SK-N-SH treated with all-trans-retinoic acid at 6 μM for 48 hours (cell line): ENCODE measurements around the gene ALDH8A1.

ENCODE experiments used
- ATAC-seq: fragments of 200-7000 bp; cut with Tn5 transposase; 3 replicates; pipeline ENCODE4 v1.9.1; 2020; ENCODE audit warnings: mild to moderate bottlenecking, moderate library complexity
- ARNTL ChIP-seq: fragments of 450-650 bp; formaldehyde crosslinking; IDR thresholded peaks from 2 replicates; pipeline ENCODE4 v1.5.0; 2020; ENCODE audit warnings: low read depth, mild to moderate bottlenecking, moderate library complexity, borderline replicate concordance
- BACH2 ChIP-seq: fragments of 250-450 bp; sonication (Bioruptor Pico); IDR thresholded peaks from 2 replicates; pipeline ENCODE4 v1.9.0; 2021; ENCODE audit warnings: mild to moderate bottlenecking, borderline replicate concordance
- CSDC2 ChIP-seq: fragments of 250-450 bp; sonication (Bioruptor Pico); IDR thresholded peaks from 2 replicates; pipeline ENCODE4 v1.5.0; 2020; ENCODE audit warnings: mild to moderate bottlenecking, moderate library complexity
- ISL1 ChIP-seq: fragments of 250-450 bp; sonication (Bioruptor Pico); IDR thresholded peaks from 2 replicates; pipeline ENCODE4 v2.1.2; 2022; ENCODE audit warnings: mild to moderate bottlenecking, moderate library complexity
- OSR1 ChIP-seq: fragments of 250-450 bp; sonication (Bioruptor Pico); IDR thresholded peaks from 2 replicates; pipeline ENCODE4 v1.8.0; 2022; ENCODE audit warnings: moderate library complexity, mild to moderate bottlenecking, inconsistent platforms
- RARB ChIP-seq: fragments of 250-450 bp; sonication (Bioruptor Pico); IDR thresholded peaks from 2 replicates; pipeline ENCODE4 v1.8.0; 2021; ENCODE audit warnings: mild to moderate bottlenecking, moderate library complexity
- SNAI2 ChIP-seq: fragments of 250-450 bp; sonication (Bioruptor Pico); IDR thresholded peaks from 2 replicates; pipeline ENCODE4 v1.5.0; 2020; ENCODE audit warnings: mild to moderate bottlenecking, moderate library complexity
- ZC3H10 ChIP-seq: fragments of 250-450 bp; sonication (Bioruptor Pico); IDR thresholded peaks from 2 replicates; pipeline ENCODE4 v1.5.1; 2021; ENCODE audit warnings: mild to moderate bottlenecking, moderate library complexity
- ZNF565 ChIP-seq: fragments of 450-650 bp; formaldehyde crosslinking; conservative IDR thresholded peaks from 2 replicates; pipeline ENCODE4 v1.5.0; 2020; ENCODE audit warnings: low read depth, mild to moderate bottlenecking, moderate library complexity
- ZNF70 ChIP-seq: fragments of 450-650 bp; formaldehyde crosslinking; IDR thresholded peaks from 2 replicates; pipeline ENCODE4 v1.5.0; 2020; ENCODE audit warnings: mild to moderate bottlenecking, moderate library complexity
- ZNF8 ChIP-seq: fragments of 450-650 bp; formaldehyde crosslinking; IDR thresholded peaks from 2 replicates; pipeline ENCODE4 v1.5.0; 2020; ENCODE audit warnings: mild to moderate bottlenecking, moderate library complexity
- TF ChIP-seq, protein P1 (sequence below): fragments of 250-450 bp; sonication (Bioruptor Pico); IDR thresholded peaks from 2 replicates; pipeline ENCODE4 v1.8.0; 2021; ENCODE audit warnings: low read depth, mild to moderate bottlenecking, moderate library complexity, borderline replicate concordance
- TF ChIP-seq, protein P2 (sequence below): fragments of 250-450 bp; sonication (Bioruptor Pico); IDR thresholded peaks from 2 replicates; pipeline ENCODE4 v1.5.1; 2021; ENCODE audit warnings: mild to moderate bottlenecking, moderate library complexity
- TF ChIP-seq, protein P3 (sequence below): fragments of 250-450 bp; sonication (Bioruptor Pico); IDR thresholded peaks from 2 replicates; pipeline ENCODE4 v1.8.0; 2020; ENCODE audit warnings: mild to moderate bottlenecking, moderate library complexity, borderline replicate concordance
- TF ChIP-seq, protein P4 (sequence below): fragments of 250-450 bp; sonication (Bioruptor Pico); IDR thresholded peaks from 2 replicates; pipeline ENCODE4 v1.5.0; 2020; ENCODE audit warnings: mild to moderate bottlenecking, moderate library complexity

ALDH8A1 gene

DNA sequence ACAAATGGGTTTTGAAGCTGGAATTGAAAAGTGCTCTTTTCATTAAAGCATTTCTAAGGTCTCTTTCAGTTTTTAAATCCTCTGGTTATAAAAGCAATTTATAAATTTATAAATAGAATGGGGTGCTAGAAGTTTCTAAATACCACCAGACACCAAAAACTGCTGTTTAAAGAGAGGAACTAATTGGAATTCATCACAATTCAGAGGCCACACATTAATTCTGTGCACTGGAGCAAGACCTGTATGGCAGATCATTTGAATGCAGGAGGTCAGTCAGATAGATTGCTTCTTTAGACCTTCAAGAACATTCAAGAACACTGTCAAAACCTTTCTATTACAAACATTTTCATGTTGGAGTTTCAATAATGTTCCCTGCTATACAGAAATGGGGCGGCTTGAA lies 55.1 kb downstream of the ALDH8A1 start (continued):
- TF ChIP-seq ZC3H10 (CRISPR knock-in tag) (no peak), ZNF565 (no peak), ARNTL (CRISPR knock-in tag) (no peak)

DNA sequence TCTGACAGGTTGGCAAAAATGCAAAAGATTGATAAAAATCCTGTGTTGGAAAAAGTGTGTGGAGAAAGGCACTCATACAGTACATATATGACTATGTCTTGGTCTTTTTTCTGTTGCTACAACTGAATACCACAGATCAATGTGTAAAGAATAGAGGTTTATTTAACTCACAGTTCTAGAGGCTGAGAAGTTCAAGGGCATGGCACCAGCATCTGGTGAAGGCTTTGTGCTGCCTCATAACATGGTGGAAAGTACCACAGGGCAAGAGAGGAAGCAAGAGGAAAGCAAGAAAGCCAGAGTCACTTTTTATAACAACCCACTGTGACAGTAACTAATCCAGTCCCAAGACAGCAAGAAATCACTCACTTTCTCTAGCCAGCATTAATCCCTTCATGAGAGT lies 57.5 kb downstream of the ALDH8A1 start:
- ATAC-seq = no peak
- TF ChIP-seq, protein P1, sequence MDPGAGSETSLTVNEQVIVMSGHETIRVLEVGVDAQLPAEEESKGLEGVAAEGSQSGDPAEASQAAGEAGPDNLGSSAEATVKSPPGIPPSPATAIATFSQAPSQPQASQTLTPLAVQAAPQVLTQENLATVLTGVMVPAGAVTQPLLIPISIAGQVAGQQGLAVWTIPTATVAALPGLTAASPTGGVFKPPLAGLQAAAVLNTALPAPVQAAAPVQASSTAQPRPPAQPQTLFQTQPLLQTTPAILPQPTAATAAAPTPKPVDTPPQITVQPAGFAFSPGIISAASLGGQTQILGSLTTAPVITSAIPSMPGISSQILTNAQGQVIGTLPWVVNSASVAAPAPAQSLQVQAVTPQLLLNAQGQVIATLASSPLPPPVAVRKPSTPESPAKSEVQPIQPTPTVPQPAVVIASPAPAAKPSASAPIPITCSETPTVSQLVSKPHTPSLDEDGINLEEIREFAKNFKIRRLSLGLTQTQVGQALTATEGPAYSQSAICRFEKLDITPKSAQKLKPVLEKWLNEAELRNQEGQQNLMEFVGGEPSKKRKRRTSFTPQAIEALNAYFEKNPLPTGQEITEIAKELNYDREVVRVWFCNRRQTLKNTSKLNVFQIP (CRISPR knock-in tag) = no peak
- TF ChIP-seq ARNTL (CRISPR knock-in tag) (no peak), ZNF70 (CRISPR knock-in tag) (no peak), ZNF8 (CRISPR knock-in tag) (no peak), ZC3H10 (CRISPR knock-in tag) (no peak), RARB (CRISPR knock-in tag) (no peak), SNAI2 (CRISPR knock-in tag) (no peak)
- TF ChIP-seq, protein P2, sequence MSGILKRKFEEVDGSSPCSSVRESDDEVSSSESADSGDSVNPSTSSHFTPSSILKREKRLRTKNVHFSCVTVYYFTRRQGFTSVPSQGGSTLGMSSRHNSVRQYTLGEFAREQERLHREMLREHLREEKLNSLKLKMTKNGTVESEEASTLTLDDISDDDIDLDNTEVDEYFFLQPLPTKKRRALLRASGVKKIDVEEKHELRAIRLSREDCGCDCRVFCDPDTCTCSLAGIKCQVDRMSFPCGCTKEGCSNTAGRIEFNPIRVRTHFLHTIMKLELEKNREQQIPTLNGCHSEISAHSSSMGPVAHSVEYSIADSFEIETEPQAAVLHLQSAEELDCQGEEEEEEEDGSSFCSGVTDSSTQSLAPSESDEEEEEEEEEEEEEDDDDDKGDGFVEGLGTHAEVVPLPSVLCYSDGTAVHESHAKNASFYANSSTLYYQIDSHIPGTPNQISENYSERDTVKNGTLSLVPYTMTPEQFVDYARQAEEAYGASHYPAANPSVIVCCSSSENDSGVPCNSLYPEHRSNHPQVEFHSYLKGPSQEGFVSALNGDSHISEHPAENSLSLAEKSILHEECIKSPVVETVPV (CRISPR knock-in tag) = no peak
- TF ChIP-seq, protein P3, sequence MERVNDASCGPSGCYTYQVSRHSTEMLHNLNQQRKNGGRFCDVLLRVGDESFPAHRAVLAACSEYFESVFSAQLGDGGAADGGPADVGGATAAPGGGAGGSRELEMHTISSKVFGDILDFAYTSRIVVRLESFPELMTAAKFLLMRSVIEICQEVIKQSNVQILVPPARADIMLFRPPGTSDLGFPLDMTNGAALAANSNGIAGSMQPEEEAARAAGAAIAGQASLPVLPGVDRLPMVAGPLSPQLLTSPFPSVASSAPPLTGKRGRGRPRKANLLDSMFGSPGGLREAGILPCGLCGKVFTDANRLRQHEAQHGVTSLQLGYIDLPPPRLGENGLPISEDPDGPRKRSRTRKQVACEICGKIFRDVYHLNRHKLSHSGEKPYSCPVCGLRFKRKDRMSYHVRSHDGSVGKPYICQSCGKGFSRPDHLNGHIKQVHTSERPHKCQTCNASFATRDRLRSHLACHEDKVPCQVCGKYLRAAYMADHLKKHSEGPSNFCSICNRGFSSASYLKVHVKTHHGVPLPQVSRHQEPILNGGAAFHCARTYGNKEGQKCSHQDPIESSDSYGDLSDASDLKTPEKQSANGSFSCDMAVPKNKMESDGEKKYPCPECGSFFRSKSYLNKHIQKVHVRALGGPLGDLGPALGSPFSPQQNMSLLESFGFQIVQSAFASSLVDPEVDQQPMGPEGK (CRISPR knock-in tag) = no peak

DNA sequence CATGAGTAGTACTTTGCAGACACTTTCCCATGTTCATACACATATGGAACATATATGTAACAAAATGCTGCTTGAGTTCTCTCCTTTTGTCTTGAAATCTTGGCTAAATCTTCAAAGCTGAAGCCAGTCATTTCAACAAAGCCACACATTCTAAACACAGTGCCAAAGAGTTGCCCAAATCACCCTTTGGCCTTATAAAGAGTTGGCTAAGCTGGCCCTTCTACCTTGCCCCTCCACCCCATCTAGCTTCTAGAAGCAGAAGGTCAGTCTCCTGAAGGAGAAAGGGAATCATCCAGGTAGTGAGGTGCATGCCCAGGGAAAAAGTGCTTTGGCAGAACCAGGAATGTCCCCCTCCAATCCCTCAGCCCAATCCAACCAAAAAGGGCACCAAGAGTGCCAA lies 58.3 kb downstream of the ALDH8A1 start:
- ATAC-seq = no peak
- TF ChIP-seq, protein P2 (CRISPR knock-in tag) = no peak
- TF ChIP-seq, protein P1 (CRISPR knock-in tag) = no peak
- no peak for TF ChIP-seq CSDC2
- TF ChIP-seq BACH2 (CRISPR knock-in tag) = no peak

DNA sequence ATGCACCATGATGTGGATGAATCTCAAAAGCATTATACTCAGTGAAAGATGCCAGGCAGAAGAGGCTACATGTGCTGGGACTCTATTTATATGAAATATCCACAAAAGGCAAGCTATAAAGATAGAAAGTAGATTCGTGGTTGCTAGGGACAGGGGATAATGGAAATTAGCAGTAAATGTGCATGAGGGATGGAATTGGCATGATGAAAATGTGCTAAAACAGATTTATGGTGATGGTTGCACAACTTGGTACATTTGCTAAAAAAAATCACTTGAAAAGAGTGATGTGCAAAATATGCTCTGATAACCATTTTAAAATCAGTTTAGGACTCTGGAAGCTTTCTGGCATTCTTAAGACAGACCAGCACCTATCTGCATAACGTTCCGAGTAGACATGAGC lies 61.6 kb downstream of the ALDH8A1 start:
- peak; percentile 48; the same call in 1 of the 2 replicates for TF ChIP-seq ISL1 (CRISPR knock-in tag)
- TF ChIP-seq RARB (CRISPR knock-in tag) = no peak
- TF ChIP-seq, protein P4, sequence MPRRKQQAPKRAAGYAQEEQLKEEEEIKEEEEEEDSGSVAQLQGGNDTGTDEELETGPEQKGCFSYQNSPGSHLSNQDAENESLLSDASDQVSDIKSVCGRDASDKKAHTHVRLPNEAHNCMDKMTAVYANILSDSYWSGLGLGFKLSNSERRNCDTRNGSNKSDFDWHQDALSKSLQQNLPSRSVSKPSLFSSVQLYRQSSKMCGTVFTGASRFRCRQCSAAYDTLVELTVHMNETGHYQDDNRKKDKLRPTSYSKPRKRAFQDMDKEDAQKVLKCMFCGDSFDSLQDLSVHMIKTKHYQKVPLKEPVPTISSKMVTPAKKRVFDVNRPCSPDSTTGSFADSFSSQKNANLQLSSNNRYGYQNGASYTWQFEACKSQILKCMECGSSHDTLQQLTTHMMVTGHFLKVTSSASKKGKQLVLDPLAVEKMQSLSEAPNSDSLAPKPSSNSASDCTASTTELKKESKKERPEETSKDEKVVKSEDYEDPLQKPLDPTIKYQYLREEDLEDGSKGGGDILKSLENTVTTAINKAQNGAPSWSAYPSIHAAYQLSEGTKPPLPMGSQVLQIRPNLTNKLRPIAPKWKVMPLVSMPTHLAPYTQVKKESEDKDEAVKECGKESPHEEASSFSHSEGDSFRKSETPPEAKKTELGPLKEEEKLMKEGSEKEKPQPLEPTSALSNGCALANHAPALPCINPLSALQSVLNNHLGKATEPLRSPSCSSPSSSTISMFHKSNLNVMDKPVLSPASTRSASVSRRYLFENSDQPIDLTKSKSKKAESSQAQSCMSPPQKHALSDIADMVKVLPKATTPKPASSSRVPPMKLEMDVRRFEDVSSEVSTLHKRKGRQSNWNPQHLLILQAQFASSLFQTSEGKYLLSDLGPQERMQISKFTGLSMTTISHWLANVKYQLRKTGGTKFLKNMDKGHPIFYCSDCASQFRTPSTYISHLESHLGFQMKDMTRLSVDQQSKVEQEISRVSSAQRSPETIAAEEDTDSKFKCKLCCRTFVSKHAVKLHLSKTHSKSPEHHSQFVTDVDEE (CRISPR knock-in tag) = no peak
- TF ChIP-seq OSR1 (CRISPR knock-in tag) = no peak
- no peak for ATAC-seq
